Right lobe of liver (tissue), 4 donors: ENCODE data around the gene DNAJB5.

Experiments used
- CTCF ChIP-seq, 4 donors: fragments of 200-600 bp in 3 of 4; fragments of 450-650 bp in 1 of 4; IDR thresholded peaks; one replicate each; pipeline versions ENCODE4 v1.5.1 to v1.8.0; 2016 to 2022; ENCODE audit warnings: antibody characterized with exemption in 4 of 4, mild to moderate bottlenecking in 2 of 4
- POLR2A ChIP-seq: fragments of 450-650 bp; IDR thresholded peaks from one replicate; pipeline ENCODE4 v1.6.1; 2017; ENCODE audit warnings: antibody characterized with exemption, mild to moderate bottlenecking
- donor health status: DM: no; HTN: no; CAD: no.
- donor health status: DM: no; HTN: no; CAD: no.
- donor health status: DM: no; HTN: yes; CAD: no.

- TF ChIP-seq CTCF (IDR thresholded peaks at IDR 0.05) (no peak), POLR2A (no peak)
Measured at GRCh38 chr9:34996905-34997279, 7.3 kb downstream of the DNAJB5 start.
